ENCODE results near the gene CCT8. TPM values are rescaled to one million over a fixed set of nuclear protein-coding genes. Genes with fewer than 3 reads are reported as not detected.
A peak's percentile ranks its signal among the peaks of the same experiment; 100 is the strongest.

The CCT8 gene
- total and polyA plus RNA-seq, 2 donors (not counting 1 experiment from before 2014, with no cell fraction given), result 59.2 to 92.8 TPM

GRCh38 chr21:29121759-29122158, 48.3 kb upstream of the CCT8 start:
- H3K79me2 ChIP-seq (ENCODE audit: control insufficient read depth, insufficient read depth, low read length), result no peaks in the 10 kb centered on the region
- peak overlapping the region; percentile 80 for H3K4me3 Mint-ChIP-seq
- H2AFZ ChIP-seq (ENCODE audit: insufficient read depth, low read depth, low read length, poor library complexity, severe bottlenecking), result peak overlapping the region; percentile 11
- no peaks in the 10 kb centered on the region for H3K36me3 ChIP-seq (replicated peaks in 1 of 2; ENCODE audit: control extremely low read depth in 1 of 2, control insufficient read depth in 1 of 2, extremely low read depth in 1 of 2, insufficient read depth in 2 of 2, low read length in 1 of 2)
- H3K4me3 ChIP-seq (ENCODE audit: control extremely low read depth in 1 of 5, extremely low read depth in 1 of 5, insufficient read depth in 1 of 5, low read depth in 2 of 5, low read length in 4 of 5), result peak overlapping the region in 4 of 5 experiments; percentile 5 to 39 (median 30)
- ChIA-PET POLR2A (no interaction called here), CTCF (interaction anchor here (0.8 to 1.6 kb wide), 3 partner anchors 22 to 179 kb away, joined by 3 to 4 read pairs (median 4); no protein-coding TSS in a partner anchor)
- no peaks in the 10 kb centered on the region for H3K9me3 ChIP-seq (ENCODE audit: control extremely low read depth in 1 of 3, control insufficient read depth in 2 of 3, insufficient read depth in 1 of 3, low read length in 2 of 3)
- intact Hi-C loops (cut with micrococcal nuclease), result loop anchor here (10.0 kb wide), 1 partner anchor 53 kb away; no protein-coding TSS in a partner anchor
- H3K4me1 ChIP-seq (ENCODE audit: control insufficient read depth in 2 of 2, insufficient read depth in 2 of 2, low read length in 2 of 2), result peaks cover 12 to 39% of the 10 kb centered on the region in 2 donors
- no peaks in the 10 kb centered on the region for H3K27me3 ChIP-seq (replicated peaks in 1 of 4; ENCODE audit: control extremely low read depth in 1 of 4, control insufficient read depth in 3 of 4, insufficient read depth in 4 of 4, low read length in 3 of 4)
- WGBS (ENCODE audit: insufficient coverage), result 60% methylated on average over 1 of the region's 1 CpG
- H3K27me3 Mint-ChIP-seq, result no peaks in the 10 kb centered on the region
- H3K27ac Mint-ChIP-seq, result peak overlapping the region; percentile 83
- TF ChIP-seq EZH2 (IDR thresholded peaks at IDR 0.05; ENCODE audit: borderline replicate concordance, insufficient read depth, low read depth, low read length, poor library complexity, severe bottlenecking), result no peak
- peaks cover 46% of the 10 kb centered on the region for H3K4me1 Mint-ChIP-seq
- ATAC-seq (ENCODE audit: low read depth) (peak; percentile 76), DNase-seq (peak; percentile 70)
- H3K9ac ChIP-seq (ENCODE audit: low read length), result peak overlapping the region; percentile 42
- H3K27ac ChIP-seq (ENCODE audit: low read length in 2 of 2), result peak overlapping the region; percentile 61 to 63
- no peaks in the 10 kb centered on the region for H4K20me1 ChIP-seq (ENCODE audit: control insufficient read depth, insufficient read depth, low read length, poor library complexity, severe bottlenecking)
- no peaks in the 10 kb centered on the region for H3K9me3 Mint-ChIP-seq (ENCODE audit: insufficient read depth)
- peak overlapping the region; percentile 45 for H3K4me2 ChIP-seq (replicated peaks; ENCODE audit: low read depth, low read length, poor library complexity, severe bottlenecking)

- intact Hi-C loops (cut with micrococcal nuclease), result no loop called here
- Histone ChIP-seq H3K27me3 (replicated peaks in 1 of 4; ENCODE audit: control extremely low read depth in 1 of 4, control insufficient read depth in 3 of 4, insufficient read depth in 4 of 4, low read length in 3 of 4) (no peaks in the 10 kb centered on the region), H3K4me3 (ENCODE audit: control extremely low read depth in 1 of 5, extremely low read depth in 1 of 5, insufficient read depth in 1 of 5, low read depth in 2 of 5, low read length in 4 of 5) (no peak overlapping the region), H2AFZ (ENCODE audit: insufficient read depth, low read depth, low read length, poor library complexity, severe bottlenecking) (no peak overlapping the region), H4K20me1 (ENCODE audit: control insufficient read depth, insufficient read depth, low read length, poor library complexity, severe bottlenecking) (no peaks in the 10 kb centered on the region), H3K27ac (ENCODE audit: low read length in 2 of 2) (no peak overlapping the region), H3K4me1 (ENCODE audit: control insufficient read depth in 2 of 2, insufficient read depth in 2 of 2, low read length in 2 of 2) (peaks cover 0 to 21% of the 10 kb centered on the region in 2 donors), H3K9ac (ENCODE audit: low read length) (no peak overlapping the region), H3K79me2 (ENCODE audit: control insufficient read depth, insufficient read depth, low read length) (no peaks in the 10 kb centered on the region), H3K36me3 (replicated peaks in 1 of 2; ENCODE audit: control extremely low read depth in 1 of 2, control insufficient read depth in 1 of 2, extremely low read depth in 1 of 2, insufficient read depth in 2 of 2, low read length in 1 of 2) (no peaks in the 10 kb centered on the region), H3K9me3 (ENCODE audit: control extremely low read depth in 1 of 3, control insufficient read depth in 2 of 3, insufficient read depth in 1 of 3, low read length in 2 of 3) (no peaks in the 10 kb centered on the region), H3K4me2 (replicated peaks; ENCODE audit: low read depth, low read length, poor library complexity, severe bottlenecking) (peak overlapping the region; percentile 7)
- Mint-ChIP-seq H3K27me3 (no peaks in the 10 kb centered on the region), H3K9me3 (ENCODE audit: insufficient read depth) (no peaks in the 10 kb centered on the region), H3K27ac (peak overlapping the region; percentile 63), H3K4me3 (peak overlapping the region; percentile 37), H3K4me1 (peaks cover 33% of the 10 kb centered on the region)
- no CpG with 5 or more reads among the region's 3 CpGs for WGBS (ENCODE audit: insufficient coverage)
- DNase-seq (no peak), ATAC-seq (ENCODE audit: low read depth) (no peak)
- TF ChIP-seq EZH2 (IDR thresholded peaks at IDR 0.05; ENCODE audit: borderline replicate concordance, insufficient read depth, low read depth, low read length, poor library complexity, severe bottlenecking), result no peak
- TF ChIP-seq CTCF (IDR thresholded peaks at IDR 0.05), result no peak
- ChIA-PET CTCF (no interaction called here), POLR2A (no interaction called here)
Observed at GRCh38 chr21:29117372-29117955, 44.0 kb upstream of the CCT8 start.
